Mammary epithelial cell (primary cell): ENCODE results near the gene CFAP299.

Source experiments
- EZH2 ChIP-seq: IDR thresholded peaks from 2 replicates; pipeline ENCODE4 v1.6.1; 2012; ENCODE audit warnings: low read length, inconsistent platforms, borderline replicate concordance
- TF ChIP-seq, protein P1 (sequence below), 2 donors: IDR thresholded peaks in 1 of 2; conservative IDR thresholded peaks in 1 of 2; 2 replicates each; pipeline ENCODE4 v1.5.1; 2011 to 2012; ENCODE audit warnings: inconsistent platforms in 2 of 2, low read length in 2 of 2, mild to moderate bottlenecking in 2 of 2, control low read depth in 1 of 2, low read depth in 1 of 2; ENCODE audit not compliant: insufficient read depth in 1 of 2; ENCODE audit errors: extremely low read depth in 1 of 2

DNA sequence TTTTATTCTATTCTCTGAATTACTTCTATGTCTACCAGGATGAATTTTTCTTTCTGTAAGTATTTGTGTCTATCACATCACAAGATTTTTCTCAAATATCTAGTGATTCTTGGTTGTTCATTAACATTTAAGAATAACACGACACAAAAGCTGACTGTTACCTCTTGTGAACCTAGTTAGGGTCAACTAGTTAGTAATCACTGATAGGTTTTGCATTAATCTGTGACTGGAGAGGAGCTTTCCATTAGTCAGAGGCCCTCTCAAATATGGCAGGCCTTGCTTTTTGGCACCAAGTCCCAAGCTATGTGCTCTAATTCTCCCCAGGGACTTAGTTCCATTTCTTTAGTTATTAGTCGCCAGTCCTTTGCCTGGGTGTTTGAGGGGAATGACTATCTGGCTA, 259.2 kb downstream of the CFAP299 start:
- TF ChIP-seq, protein P1, sequence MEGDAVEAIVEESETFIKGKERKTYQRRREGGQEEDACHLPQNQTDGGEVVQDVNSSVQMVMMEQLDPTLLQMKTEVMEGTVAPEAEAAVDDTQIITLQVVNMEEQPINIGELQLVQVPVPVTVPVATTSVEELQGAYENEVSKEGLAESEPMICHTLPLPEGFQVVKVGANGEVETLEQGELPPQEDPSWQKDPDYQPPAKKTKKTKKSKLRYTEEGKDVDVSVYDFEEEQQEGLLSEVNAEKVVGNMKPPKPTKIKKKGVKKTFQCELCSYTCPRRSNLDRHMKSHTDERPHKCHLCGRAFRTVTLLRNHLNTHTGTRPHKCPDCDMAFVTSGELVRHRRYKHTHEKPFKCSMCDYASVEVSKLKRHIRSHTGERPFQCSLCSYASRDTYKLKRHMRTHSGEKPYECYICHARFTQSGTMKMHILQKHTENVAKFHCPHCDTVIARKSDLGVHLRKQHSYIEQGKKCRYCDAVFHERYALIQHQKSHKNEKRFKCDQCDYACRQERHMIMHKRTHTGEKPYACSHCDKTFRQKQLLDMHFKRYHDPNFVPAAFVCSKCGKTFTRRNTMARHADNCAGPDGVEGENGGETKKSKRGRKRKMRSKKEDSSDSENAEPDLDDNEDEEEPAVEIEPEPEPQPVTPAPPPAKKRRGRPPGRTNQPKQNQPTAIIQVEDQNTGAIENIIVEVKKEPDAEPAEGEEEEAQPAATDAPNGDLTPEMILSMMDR (conservative IDR thresholded peaks at IDR 0.05 in 1 of 2, IDR thresholded peaks at IDR 0.05 in 1 of 2; ENCODE audit: extremely low read depth in 1 of 2, insufficient read depth in 1 of 2, low read depth in 1 of 2, low read length in 2 of 2) = no peak
- no peak for TF ChIP-seq EZH2
